PFSK-1 (cell line): ENCODE measurements around the gene DOCK9.

Source experiments
- FOXP2 ChIP-seq: optimal IDR thresholded peaks from 2 replicates; pipeline ENCODE3; 2011; ENCODE audit warnings: borderline replicate concordance, control low read depth, inconsistent platforms; ENCODE audit not compliant: insufficient read depth; ENCODE audit errors: extremely low read length, extremely low read depth
- POLR2AphosphoS5 ChIP-seq: IDR thresholded peaks from 2 replicates; pipeline ENCODE4 v1.6.1; 2012; ENCODE audit warnings: low read depth, mild to moderate bottlenecking, control low read depth, low read length, moderate library complexity
- SIN3A ChIP-seq: IDR thresholded peaks from 2 replicates; pipeline ENCODE4 v1.6.1; 2012; ENCODE audit warnings: mild to moderate bottlenecking, low read length, moderate library complexity, borderline replicate concordance; ENCODE audit not compliant: insufficient read depth
- TAF1 ChIP-seq: IDR thresholded peaks from 2 replicates; pipeline ENCODE4 v1.6.1; 2012; ENCODE audit warnings: low read length, control low read depth, borderline replicate concordance; ENCODE audit not compliant: insufficient read depth
- TF ChIP-seq, protein P1 (sequence below), 2 experiments: IDR thresholded peaks; 2 replicates each; pipeline versions ENCODE4 v1.6.1 to v1.8.0; 2011 to 2012; ENCODE audit warnings: low read depth in 2 of 2, low read length in 2 of 2, control low read depth in 1 of 2, inconsistent platforms in 1 of 2, mild to moderate bottlenecking in 1 of 2, moderate library complexity in 1 of 2; ENCODE audit not compliant: insufficient read depth in 1 of 2

Gene DOCK9

DNA sequence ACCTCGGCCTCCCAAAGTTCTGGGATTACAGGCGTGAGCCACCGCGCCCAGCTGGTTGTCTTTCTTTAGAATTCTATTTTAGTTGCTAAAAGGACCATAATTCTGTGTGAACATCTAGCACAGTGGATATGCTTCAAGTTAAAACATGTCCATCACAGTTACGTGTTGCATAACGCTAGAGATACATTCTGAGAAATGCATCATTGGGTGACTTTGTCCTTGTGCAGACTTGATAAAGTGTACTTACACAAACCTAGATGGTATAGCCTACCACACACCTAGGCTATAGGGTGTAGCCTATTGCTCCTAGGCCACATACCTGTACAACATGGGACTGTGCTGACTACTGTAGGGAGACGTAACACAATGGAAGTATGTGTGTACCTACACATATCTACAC is 35.4 kb downstream of the DOCK9 start:
- TF ChIP-seq FOXP2, result no peak
- no peak for TF ChIP-seq POLR2AphosphoS5
- TF ChIP-seq, protein P1, sequence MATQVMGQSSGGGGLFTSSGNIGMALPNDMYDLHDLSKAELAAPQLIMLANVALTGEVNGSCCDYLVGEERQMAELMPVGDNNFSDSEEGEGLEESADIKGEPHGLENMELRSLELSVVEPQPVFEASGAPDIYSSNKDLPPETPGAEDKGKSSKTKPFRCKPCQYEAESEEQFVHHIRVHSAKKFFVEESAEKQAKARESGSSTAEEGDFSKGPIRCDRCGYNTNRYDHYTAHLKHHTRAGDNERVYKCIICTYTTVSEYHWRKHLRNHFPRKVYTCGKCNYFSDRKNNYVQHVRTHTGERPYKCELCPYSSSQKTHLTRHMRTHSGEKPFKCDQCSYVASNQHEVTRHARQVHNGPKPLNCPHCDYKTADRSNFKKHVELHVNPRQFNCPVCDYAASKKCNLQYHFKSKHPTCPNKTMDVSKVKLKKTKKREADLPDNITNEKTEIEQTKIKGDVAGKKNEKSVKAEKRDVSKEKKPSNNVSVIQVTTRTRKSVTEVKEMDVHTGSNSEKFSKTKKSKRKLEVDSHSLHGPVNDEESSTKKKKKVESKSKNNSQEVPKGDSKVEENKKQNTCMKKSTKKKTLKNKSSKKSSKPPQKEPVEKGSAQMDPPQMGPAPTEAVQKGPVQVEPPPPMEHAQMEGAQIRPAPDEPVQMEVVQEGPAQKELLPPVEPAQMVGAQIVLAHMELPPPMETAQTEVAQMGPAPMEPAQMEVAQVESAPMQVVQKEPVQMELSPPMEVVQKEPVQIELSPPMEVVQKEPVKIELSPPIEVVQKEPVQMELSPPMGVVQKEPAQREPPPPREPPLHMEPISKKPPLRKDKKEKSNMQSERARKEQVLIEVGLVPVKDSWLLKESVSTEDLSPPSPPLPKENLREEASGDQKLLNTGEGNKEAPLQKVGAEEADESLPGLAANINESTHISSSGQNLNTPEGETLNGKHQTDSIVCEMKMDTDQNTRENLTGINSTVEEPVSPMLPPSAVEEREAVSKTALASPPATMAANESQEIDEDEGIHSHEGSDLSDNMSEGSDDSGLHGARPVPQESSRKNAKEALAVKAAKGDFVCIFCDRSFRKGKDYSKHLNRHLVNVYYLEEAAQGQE (IDR thresholded peaks at IDR 0.05; ENCODE audit: insufficient read depth in 1 of 2, low read depth in 2 of 2, low read length in 2 of 2), result no peak
- no peak for TF ChIP-seq TAF1
- no peak for TF ChIP-seq SIN3A

DNA sequence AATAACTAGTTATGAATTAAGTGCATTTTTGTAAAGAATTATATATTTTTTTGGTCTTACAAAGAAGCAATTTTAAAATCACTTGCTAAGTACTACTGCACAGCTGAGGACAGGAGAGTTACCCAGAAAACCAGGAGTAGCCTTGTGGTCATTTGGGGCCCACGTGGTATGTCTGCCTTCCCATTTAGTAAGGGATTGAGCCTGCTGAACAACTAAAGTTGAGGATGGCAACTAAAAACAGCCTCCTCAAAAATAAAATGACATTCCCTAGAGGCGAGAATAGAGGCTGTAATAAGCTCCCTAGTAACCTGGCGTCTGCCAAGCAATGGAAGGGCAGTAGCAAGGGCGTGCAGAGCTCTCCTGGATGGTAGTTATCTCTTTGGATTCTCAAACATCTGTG is 36.3 kb downstream of the DOCK9 start:
- no peak for TF ChIP-seq TAF1
- TF ChIP-seq, protein P1 (IDR thresholded peaks at IDR 0.05; ENCODE audit: insufficient read depth in 1 of 2, low read depth in 2 of 2, low read length in 2 of 2), result no peak
- TF ChIP-seq SIN3A, result no peak
- no peak for TF ChIP-seq FOXP2
- TF ChIP-seq POLR2AphosphoS5, result no peak

GRCh38 chr13:98941126-98941525 is 36.7 kb downstream of the DOCK9 start:
- TF ChIP-seq POLR2AphosphoS5, result no peak
- TF ChIP-seq TAF1, result no peak
- TF ChIP-seq, protein P1 (IDR thresholded peaks at IDR 0.05; ENCODE audit: insufficient read depth in 1 of 2, low read depth in 2 of 2, low read length in 2 of 2), result no peak
- no peak for TF ChIP-seq SIN3A
- no peak for TF ChIP-seq FOXP2

DNA sequence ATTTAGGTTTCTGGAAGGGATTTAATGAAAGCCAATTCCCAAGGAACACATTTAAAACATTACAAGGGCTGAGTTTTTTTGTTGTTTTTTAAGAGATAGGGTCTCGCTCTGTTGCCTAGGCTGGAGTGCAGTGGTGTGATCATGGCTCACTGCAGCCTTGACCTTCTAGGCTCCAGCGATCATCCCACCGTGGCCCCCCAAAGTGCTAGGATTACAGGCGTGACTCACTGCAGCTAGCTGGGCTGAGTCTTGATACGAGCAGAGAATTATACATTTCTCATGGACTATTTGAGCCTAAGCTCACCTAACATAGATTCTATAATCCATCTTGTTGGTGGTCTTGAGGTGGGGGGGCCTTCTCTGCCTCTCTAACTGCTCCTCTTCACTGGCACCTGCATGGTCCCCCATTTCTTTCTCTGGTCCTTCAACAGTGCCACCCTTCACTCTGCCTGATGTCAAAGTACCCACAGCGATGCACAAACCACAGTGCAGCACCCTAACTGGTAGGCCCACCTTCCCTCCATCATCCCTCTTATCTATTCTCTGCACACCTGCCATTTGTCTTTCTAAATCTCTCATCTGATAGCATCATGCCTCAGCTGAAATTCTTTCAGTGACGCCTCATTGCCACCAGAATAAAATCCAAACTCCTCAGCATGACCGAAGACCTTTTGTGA is 37.4 kb downstream of the DOCK9 start:
- TF ChIP-seq POLR2AphosphoS5, result no peak
- TF ChIP-seq SIN3A, result no peak
- TF ChIP-seq, protein P1 (IDR thresholded peaks at IDR 0.05; ENCODE audit: insufficient read depth in 1 of 2, low read depth in 2 of 2, low read length in 2 of 2), result no peak
- TF ChIP-seq FOXP2, result no peak
- TF ChIP-seq TAF1, result no peak
